Measurements from ENCODE around the gene PRR23E. TPM values are rescaled to one million over a fixed set of nuclear protein-coding genes. Genes with fewer than 3 reads are reported as not detected.

PRR23E gene
- polyA plus RNA-seq, 1 donor from 2014 or later: not detected

- Histone ChIP-seq H3K9ac (ENCODE audit: low read length) (no peak overlapping the region), H3K27ac (ENCODE audit: low read length) (no peak overlapping the region), H3K27me3 (ENCODE audit: insufficient read depth, low read depth, low read length) (no peaks in the 10 kb centered on the region), H3K36me3 (ENCODE audit: insufficient read depth, low read length) (no peaks in the 10 kb centered on the region), H3K9me2 (ENCODE audit: insufficient read depth, low read length) (no peaks in the 10 kb centered on the region), H4K20me1 (ENCODE audit: insufficient read depth) (no peaks in the 10 kb centered on the region), H2AFZ (ENCODE audit: low read depth, low read length) (no peak overlapping the region), H3K9me3 (ENCODE audit: low read length) (no peaks in the 10 kb centered on the region), H3K79me2 (replicated peaks; ENCODE audit: insufficient read depth, low read length) (no peaks in the 10 kb centered on the region), H3F3A (ENCODE audit: insufficient read depth, low read length, poor library complexity, severe bottlenecking) (no peaks in the 10 kb centered on the region), H3K4me3 (ENCODE audit: low read length) (no peak overlapping the region), H3K4me2 (ENCODE audit: low read length) (no peak overlapping the region)
- no peak for TF ChIP-seq POLR2AphosphoS5 (IDR thresholded peaks at IDR 0.05)
- TF ChIP-seq EZH2 (IDR thresholded peaks at IDR 0.05; ENCODE audit: borderline replicate concordance, insufficient read depth, low read length, poor library complexity, severe bottlenecking): no peak
- no peak for TF ChIP-seq SMC3 (conservative IDR thresholded peaks at IDR 0.05; ENCODE audit: poor library complexity)
- no peak for TF ChIP-seq REST (IDR thresholded peaks at IDR 0.05; ENCODE audit: borderline replicate concordance)
- TF ChIP-seq MXI1 (conservative IDR thresholded peaks at IDR 0.05; ENCODE audit: poor library complexity, severe bottlenecking): no peak
- TF ChIP-seq, protein P1, sequence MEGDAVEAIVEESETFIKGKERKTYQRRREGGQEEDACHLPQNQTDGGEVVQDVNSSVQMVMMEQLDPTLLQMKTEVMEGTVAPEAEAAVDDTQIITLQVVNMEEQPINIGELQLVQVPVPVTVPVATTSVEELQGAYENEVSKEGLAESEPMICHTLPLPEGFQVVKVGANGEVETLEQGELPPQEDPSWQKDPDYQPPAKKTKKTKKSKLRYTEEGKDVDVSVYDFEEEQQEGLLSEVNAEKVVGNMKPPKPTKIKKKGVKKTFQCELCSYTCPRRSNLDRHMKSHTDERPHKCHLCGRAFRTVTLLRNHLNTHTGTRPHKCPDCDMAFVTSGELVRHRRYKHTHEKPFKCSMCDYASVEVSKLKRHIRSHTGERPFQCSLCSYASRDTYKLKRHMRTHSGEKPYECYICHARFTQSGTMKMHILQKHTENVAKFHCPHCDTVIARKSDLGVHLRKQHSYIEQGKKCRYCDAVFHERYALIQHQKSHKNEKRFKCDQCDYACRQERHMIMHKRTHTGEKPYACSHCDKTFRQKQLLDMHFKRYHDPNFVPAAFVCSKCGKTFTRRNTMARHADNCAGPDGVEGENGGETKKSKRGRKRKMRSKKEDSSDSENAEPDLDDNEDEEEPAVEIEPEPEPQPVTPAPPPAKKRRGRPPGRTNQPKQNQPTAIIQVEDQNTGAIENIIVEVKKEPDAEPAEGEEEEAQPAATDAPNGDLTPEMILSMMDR (IDR thresholded peaks at IDR 0.05; ENCODE audit: poor library complexity, severe bottlenecking): no peak
These were observed 23.7 kb downstream of the PRR23E start for GRCh38 chr3:127216415-127217261.

GRCh38 chr3:127217596-127218453, 24.9 kb downstream of the PRR23E start:
- Histone ChIP-seq H2AFZ (ENCODE audit: low read depth, low read length) (no peak overlapping the region), H3K9me3 (ENCODE audit: low read length) (no peaks in the 10 kb centered on the region), H3K9me2 (ENCODE audit: insufficient read depth, low read length) (no peaks in the 10 kb centered on the region), H3K36me3 (ENCODE audit: insufficient read depth, low read length) (no peaks in the 10 kb centered on the region), H3K27ac (ENCODE audit: low read length) (no peak overlapping the region), H3K27me3 (ENCODE audit: insufficient read depth, low read depth, low read length) (no peaks in the 10 kb centered on the region), H3K79me2 (replicated peaks; ENCODE audit: insufficient read depth, low read length) (no peaks in the 10 kb centered on the region), H3K4me2 (ENCODE audit: low read length) (no peak overlapping the region), H3F3A (ENCODE audit: insufficient read depth, low read length, poor library complexity, severe bottlenecking) (no peaks in the 10 kb centered on the region), H3K9ac (ENCODE audit: low read length) (no peak overlapping the region), H4K20me1 (ENCODE audit: insufficient read depth) (no peaks in the 10 kb centered on the region), H3K4me3 (ENCODE audit: low read length) (no peak overlapping the region)
- TF ChIP-seq REST (IDR thresholded peaks at IDR 0.05; ENCODE audit: borderline replicate concordance): no peak
